Endothelial cell (in vitro differentiated cells): ENCODE data around the gene UNK. TPM values are rescaled to one million over a fixed set of nuclear protein-coding genes. Genes with fewer than 3 reads are reported as not detected.

Source experiments
- DNase-seq: peaks from one replicate; pipeline ENCODE4 v3.0.0; 2021; ENCODE audit warnings: low spot score
- H3K27ac Mint-ChIP-seq: one replicate; pipeline ENCODE4 v1.8.0; 2021; ENCODE audit warnings: mixed read lengths, inconsistent platforms; ENCODE audit not compliant: unreplicated experiment
- H3K27me3 Mint-ChIP-seq: one replicate; pipeline ENCODE4 v1.8.0; 2021; ENCODE audit warnings: mild to moderate bottlenecking, moderate library complexity, mixed read lengths, inconsistent platforms; ENCODE audit not compliant: unreplicated experiment
- H3K36me3 Mint-ChIP-seq: one replicate; pipeline ENCODE4 v1.8.0; 2021; ENCODE audit warnings: mild to moderate bottlenecking, low read depth, mixed read lengths, inconsistent platforms; ENCODE audit not compliant: unreplicated experiment
- H3K4me1 Mint-ChIP-seq: one replicate; pipeline ENCODE4 v1.8.0; 2021; ENCODE audit warnings: mild to moderate bottlenecking, mixed read lengths, inconsistent platforms; ENCODE audit not compliant: unreplicated experiment
- H3K4me3 Mint-ChIP-seq: one replicate; pipeline ENCODE4 v1.8.0; 2021; ENCODE audit warnings: mild to moderate bottlenecking, mixed read lengths, inconsistent platforms; ENCODE audit not compliant: unreplicated experiment
- H3K9me3 Mint-ChIP-seq: one replicate; pipeline ENCODE4 v1.8.0; 2021; ENCODE audit warnings: mixed read lengths, inconsistent platforms; ENCODE audit not compliant: unreplicated experiment
- CTCF ChIP-seq: fragments of 200-600 bp; sonication (generic); IDR thresholded peaks from one replicate; pipeline ENCODE4 v1.5.0; 2021; ENCODE audit warnings: antibody characterized with exemption; ENCODE audit not compliant: unreplicated experiment
- total RNA-seq: library from RNA; stranded (reverse); fragmentation: NEBNext Ultra II Directional; extraction: Animal tissue kit (Norgen Biotek cat#: 25700); gene quantifications from one replicate; pipeline ENCODE4 v1.2.1, GENCODE V29; 2021; ENCODE audit not compliant: unreplicated experiment

UNK gene
- total RNA-seq, 1 donor from 2014 or later: 28.8 TPM

- Mint-ChIP-seq H3K4me1 (peaks cover 16% of the 10 kb centered on the region), H3K27me3 (peaks cover 4% of the 10 kb centered on the region), H3K27ac (no peak overlapping the region), H3K36me3 (peaks cover 5% of the 10 kb centered on the region), H3K4me3 (no peak overlapping the region), H3K9me3 (no peaks in the 10 kb centered on the region)
- TF ChIP-seq CTCF: no peak
- no peak for DNase-seq
Observed at GRCh38 chr17:75828741-75829140, 44.1 kb downstream of the UNK start.

GRCh38 chr17:75829747-75830146, 45.1 kb downstream of the UNK start:
- Mint-ChIP-seq H3K36me3 (peaks cover 5% of the 10 kb centered on the region), H3K4me3 (no peak overlapping the region), H3K9me3 (no peaks in the 10 kb centered on the region), H3K4me1 (peaks cover 16% of the 10 kb centered on the region), H3K27ac (peak overlapping the region; percentile 24), H3K27me3 (peaks cover 8% of the 10 kb centered on the region)
- TF ChIP-seq CTCF: no peak
- no peak for DNase-seq

- Mint-ChIP-seq H3K27me3 (peaks cover 9% of the 10 kb centered on the region), H3K9me3 (no peaks in the 10 kb centered on the region), H3K4me3 (no peak overlapping the region), H3K4me1 (peaks cover 16% of the 10 kb centered on the region), H3K36me3 (peaks cover 5% of the 10 kb centered on the region), H3K27ac (no peak overlapping the region)
- TF ChIP-seq CTCF: peak; percentile 69
- peak; percentile 70 for DNase-seq
Observed at GRCh38 chr17:75830164-75831031, 45.8 kb downstream of the UNK start.

DNA sequence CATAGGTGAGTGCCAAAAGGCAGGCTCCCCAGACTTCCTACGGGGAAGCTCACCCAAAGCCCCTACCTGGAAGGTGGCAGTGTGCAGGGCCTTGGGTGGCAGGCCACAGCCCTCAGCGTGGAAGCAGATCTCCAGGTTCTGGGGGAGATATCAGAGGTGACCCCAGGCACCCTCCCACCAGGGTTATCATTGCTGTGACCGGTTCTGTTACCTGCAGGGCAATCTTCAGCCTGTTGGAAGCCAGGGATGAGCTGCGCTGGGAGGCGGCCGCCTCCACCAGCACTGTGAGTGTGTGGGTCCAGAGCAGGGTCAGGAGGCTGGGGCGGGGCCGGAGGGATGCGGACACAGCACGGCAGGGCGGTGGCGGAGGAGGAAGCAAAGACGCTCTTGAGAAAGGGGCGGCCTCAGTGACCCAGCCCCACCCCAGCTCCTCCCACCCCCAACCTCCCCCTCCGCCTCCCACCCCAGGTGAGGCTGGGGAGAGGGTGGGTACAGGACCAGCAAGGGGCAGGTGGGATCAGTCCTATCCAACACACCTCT, 46.5 kb downstream of the UNK start:
- Mint-ChIP-seq H3K9me3 (no peaks in the 10 kb centered on the region), H3K27me3 (peaks cover 9% of the 10 kb centered on the region), H3K27ac (no peak overlapping the region), H3K4me3 (no peak overlapping the region), H3K4me1 (peaks cover 16% of the 10 kb centered on the region), H3K36me3 (peaks cover 5% of the 10 kb centered on the region)
- TF ChIP-seq CTCF: no peak
- no peak for DNase-seq

DNA sequence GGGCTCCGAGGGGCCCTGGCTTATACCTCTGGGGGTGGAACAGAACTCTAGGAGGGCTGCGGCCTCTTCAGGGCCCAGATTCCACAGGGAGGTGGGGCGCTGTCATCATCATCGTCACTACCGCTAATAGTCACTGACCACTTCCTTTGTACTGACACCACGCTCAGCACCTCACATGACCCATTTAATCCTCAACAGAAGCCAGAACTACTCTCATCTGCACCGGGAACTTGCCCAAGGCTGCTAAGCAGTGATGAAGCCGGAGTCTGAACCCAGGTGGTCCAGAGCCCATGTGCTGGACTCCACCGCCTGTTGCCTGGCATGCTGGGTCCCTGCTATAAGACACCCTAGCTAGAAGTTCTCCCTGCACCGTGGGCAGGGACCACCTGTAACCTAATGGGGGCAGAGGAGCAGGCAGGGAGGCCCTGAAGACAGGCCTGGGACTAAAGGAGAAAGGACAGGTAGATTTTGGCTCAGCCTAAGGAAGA, 47.6 kb downstream of the UNK start:
- H3K4me3 Mint-ChIP-seq: peak overlapping the region; percentile 21
- peaks cover 9% of the 10 kb centered on the region for H3K27me3 Mint-ChIP-seq
- H3K27ac Mint-ChIP-seq: peak overlapping the region; percentile 5
- H3K4me1 Mint-ChIP-seq: peaks cover 16% of the 10 kb centered on the region
- no peak for TF ChIP-seq CTCF
- DNase-seq: no peak
- H3K9me3 Mint-ChIP-seq: no peaks in the 10 kb centered on the region
- peaks cover 5% of the 10 kb centered on the region for H3K36me3 Mint-ChIP-seq
